ENCODE results near the gene IRF4.

The IRF4 gene

GRCh38 chr6:392441-393390 is 1.2 kb downstream of the IRF4 start:
- no peaks in the 10 kb centered on the region for H4K20me1 ChIP-seq (ENCODE audit: insufficient read depth, low read length, poor library complexity, severe bottlenecking)
- no peak overlapping the region for H3K4me3 ChIP-seq (ENCODE audit: low read length, poor library complexity, severe bottlenecking)
- H3K27me3 ChIP-seq (ENCODE audit: insufficient read depth, low read length, poor library complexity, severe bottlenecking): no peaks in the 10 kb centered on the region
- H2AFZ ChIP-seq (ENCODE audit: low read length): no peak overlapping the region
- no peaks in the 10 kb centered on the region for H3K9me3 ChIP-seq (ENCODE audit: insufficient read depth, low read depth, low read length)
- H3F3A ChIP-seq (ENCODE audit: low read depth): no peaks in the 10 kb centered on the region
- no peak overlapping the region for H3K4me2 ChIP-seq (ENCODE audit: low read depth, low read length, poor library complexity, severe bottlenecking)
- no peaks in the 10 kb centered on the region for H3K79me2 ChIP-seq (ENCODE audit: insufficient read depth, low read length)
- TF ChIP-seq EZH2phosphoT487 (IDR thresholded peaks at IDR 0.05; ENCODE audit: borderline replicate concordance): no peak
- TF ChIP-seq CTCF (conservative IDR thresholded peaks at IDR 0.05; ENCODE audit: low read length): no peak
- H3K4me1 ChIP-seq (ENCODE audit: insufficient read depth, low read length, poor library complexity, severe bottlenecking): no peaks in the 10 kb centered on the region
- no peaks in the 10 kb centered on the region for H3K9me2 ChIP-seq (replicated peaks; ENCODE audit: low read depth, low read length)
- H3K36me3 ChIP-seq (ENCODE audit: insufficient read depth, low read length): no peaks in the 10 kb centered on the region
- no peak overlapping the region for H3K9ac ChIP-seq (ENCODE audit: low read depth, low read length, poor library complexity, severe bottlenecking)

GRCh38 chr6:393391-394221 is 2.1 kb downstream of the IRF4 start:
- no peaks in the 10 kb centered on the region for H4K20me1 ChIP-seq (ENCODE audit: insufficient read depth, low read length, poor library complexity, severe bottlenecking)
- no peak overlapping the region for H3K9ac ChIP-seq (ENCODE audit: low read depth, low read length, poor library complexity, severe bottlenecking)

More at GRCh38 chr6:393391-394221, 2.1 kb downstream of the IRF4 start:
- Histone ChIP-seq H3K4me3 (ENCODE audit: low read length, poor library complexity, severe bottlenecking) (no peak overlapping the region), H3K79me2 (ENCODE audit: insufficient read depth, low read length) (no peaks in the 10 kb centered on the region), H3K4me1 (ENCODE audit: insufficient read depth, low read length, poor library complexity, severe bottlenecking) (no peaks in the 10 kb centered on the region), H2AFZ (ENCODE audit: low read length) (no peak overlapping the region), H3K36me3 (ENCODE audit: insufficient read depth, low read length) (no peaks in the 10 kb centered on the region), H3K27me3 (ENCODE audit: insufficient read depth, low read length, poor library complexity, severe bottlenecking) (no peaks in the 10 kb centered on the region), H3K9me2 (replicated peaks; ENCODE audit: low read depth, low read length) (no peaks in the 10 kb centered on the region), H3K9me3 (ENCODE audit: insufficient read depth, low read depth, low read length) (no peaks in the 10 kb centered on the region), H3K4me2 (ENCODE audit: low read depth, low read length, poor library complexity, severe bottlenecking) (no peak overlapping the region), H3F3A (ENCODE audit: low read depth) (no peaks in the 10 kb centered on the region)
- TF ChIP-seq EZH2phosphoT487 (IDR thresholded peaks at IDR 0.05; ENCODE audit: borderline replicate concordance) (no peak), CTCF (conservative IDR thresholded peaks at IDR 0.05; ENCODE audit: low read length) (no peak)

Data from Loucy (cell line).